HCT116 (cell line): Measurements from ENCODE around the gene BTF3L4. TPM values are rescaled to one million over a fixed set of nuclear protein-coding genes. Genes with fewer than 3 reads are reported as not detected.

ENCODE experiments used
- ATAC-seq: fragments of 200-7000 bp; cut with Tn5 transposase; 2 replicates; pipeline ENCODE4 v1.9.1; 2020; ENCODE audit warnings: mild to moderate bottlenecking, moderate library complexity
- BruUV-seq: library from RNA; stranded (reverse); fragments of 400-500 nt; replicated peaks from 2 replicates; lab custom pipeline; 2021; lab: Mats Ljungman, UMichigan
- CTCF ChIA-PET: fragments of 300-600 bp; sonication (Branson Sonifier 250); formaldehyde crosslinking; loops from one replicate; lab custom pipeline; 2021; ENCODE audit warnings: antibody characterized with exemption; lab: Charles Lee
- POLR2A ChIA-PET: fragments of 300-600, 350-600 bp; sonication (Branson Sonifier 250); formaldehyde crosslinking; loops from one replicate; lab custom pipeline; 2021; ENCODE audit warnings: antibody characterized with exemption; lab: Charles Lee
- RAD21 ChIA-PET, 2 experiments: fragments of 300-600 bp; sonication (Branson Sonifier 250); formaldehyde crosslinking; loops; one replicate each; lab custom pipeline; 2023; ENCODE audit warnings: low total read pairs in 2 of 2; ENCODE audit not compliant: uncharacterized antibody in 2 of 2, unreplicated experiment in 2 of 2, low non-redundant PET in 1 of 2; lab: Charles Lee
- DNase-seq: peaks from one replicate; pipeline ENCODE4 v3.0.0-alpha.2; 2010; ENCODE audit warnings: low read depth, low spot score
- H2AFZ ChIP-seq: fragments of 200-600 bp; shearing (Covaris generic), sonication (generic); 2 replicates; pipeline ENCODE4 v1.6.1; 2017; ENCODE audit warnings: low read depth, mixed run types, mixed read lengths, antibody characterized with exemption, low read length; ENCODE audit not compliant: poor library complexity, severe bottlenecking
- H3K27ac ChIP-seq: 2 replicates; pipeline ENCODE4 v1.5.1; 2012; ENCODE audit warnings: low read depth, low read length
- H3K27me3 ChIP-seq: fragments of 200-600 bp; sonication (generic); 2 replicates; pipeline ENCODE4 v1.6.1; 2016; ENCODE audit warnings: mixed run types, low read length, mixed read lengths; ENCODE audit not compliant: insufficient read depth
- H3K36me3 ChIP-seq, 2 experiments: fragments of 200-500 bp in 1 of 2; fragments of 200-600 bp in 1 of 2; sonication (Bioruptor generic) in 1 of 2; sonication (generic) in 1 of 2; 2 replicates each; pipeline versions ENCODE4 v1.5.1 to v1.6.1; 2014 to 2016; ENCODE audit warnings: low read length in 2 of 2, inconsistent platforms in 1 of 2, mixed read lengths in 1 of 2, mixed run types in 1 of 2; ENCODE audit not compliant: insufficient read depth in 2 of 2, control insufficient read depth in 1 of 2
- H3K4me1 ChIP-seq, 2 experiments: fragments of 200-600 bp in 1 of 2; sonication (generic) in 1 of 2; 2 replicates each; pipeline versions ENCODE4 v1.5.1 to v1.6.1; 2012 to 2017; ENCODE audit warnings: low read length in 2 of 2, inconsistent platforms in 1 of 2, mild to moderate bottlenecking in 1 of 2, mixed read lengths in 1 of 2, mixed run types in 1 of 2, moderate library complexity in 1 of 2; ENCODE audit not compliant: insufficient read depth in 2 of 2, control insufficient read depth in 1 of 2
- H3K4me2 ChIP-seq: fragments of 200-600 bp; sonication (generic); 2 replicates; pipeline ENCODE4 v1.6.1; 2017; ENCODE audit warnings: mixed run types, low read length, mixed read lengths
- H3K4me3 ChIP-seq, 2 experiments: fragments of 200-600 bp in 1 of 2; sonication (generic) in 1 of 2; replicated peaks in 1 of 2; 2 replicates each; pipeline ENCODE4 v1.5.1; 2011 to 2016; ENCODE audit warnings: low read length in 2 of 2, control low read depth in 1 of 2, low read depth in 1 of 2, mild to moderate bottlenecking in 1 of 2, mixed read lengths in 1 of 2, mixed run types in 1 of 2
- H3K79me2 ChIP-seq: fragments of 200-600 bp; sonication (generic); 2 replicates; pipeline ENCODE4 v1.6.1; 2017; ENCODE audit warnings: mild to moderate bottlenecking, mixed run types, low read length, moderate library complexity, mixed read lengths; ENCODE audit not compliant: insufficient read depth
- H3K9ac ChIP-seq: fragments of 200-600 bp; sonication (generic); 2 replicates; pipeline ENCODE4 v1.6.1; 2016; ENCODE audit warnings: low read length, mixed read lengths
- H3K9me2 ChIP-seq: fragments of 200-600 bp; sonication (generic), shearing (Covaris generic); 2 replicates; pipeline ENCODE4 v1.6.1; 2017; ENCODE audit warnings: mixed run types, mild to moderate bottlenecking, moderate library complexity; ENCODE audit not compliant: insufficient read depth
- H3K9me3 ChIP-seq, 2 experiments: fragments of 200-500 bp in 1 of 2; fragments of 200-600 bp in 1 of 2; sonication (Bioruptor generic) in 1 of 2; sonication (generic) in 1 of 2; 2 replicates each; pipeline ENCODE4 v1.6.1; 2014 to 2017; ENCODE audit warnings: low read length in 2 of 2, mixed read lengths in 2 of 2, inconsistent platforms in 1 of 2, low read depth in 1 of 2, mild to moderate bottlenecking in 1 of 2, mixed run types in 1 of 2, moderate library complexity in 1 of 2; ENCODE audit not compliant: control insufficient read depth in 1 of 2, insufficient read depth in 1 of 2
- H4K20me1 ChIP-seq: fragments of 200-600 bp; sonication (generic), shearing (Covaris generic); 2 replicates; pipeline ENCODE4 v1.6.1; 2017; ENCODE audit warnings: mixed run types, mild to moderate bottlenecking, moderate library complexity; ENCODE audit not compliant: insufficient read depth
- CBX3 ChIP-seq: IDR thresholded peaks from 2 replicates; pipeline ENCODE4 v1.6.1; 2012; ENCODE audit warnings: low read depth
- CEBPB ChIP-seq: IDR thresholded peaks from 2 replicates; pipeline ENCODE4 v1.6.1; 2012; ENCODE audit warnings: low read depth
- EZH2 ChIP-seq: fragments of 200-600 bp; sonication (generic); IDR thresholded peaks from 2 replicates; pipeline ENCODE4 v1.6.1; 2017; ENCODE audit warnings: antibody characterized with exemption, mixed run types
- EZH2phosphoT487 ChIP-seq: fragments of 200-600 bp; IDR thresholded peaks from 2 replicates; pipeline ENCODE4 v1.6.1; 2018; ENCODE audit warnings: antibody characterized with exemption, borderline replicate concordance
- MAX ChIP-seq: IDR thresholded peaks from 2 replicates; pipeline ENCODE4 v1.6.1; 2012
- RAD21 ChIP-seq: IDR thresholded peaks from 2 replicates; pipeline ENCODE4 v1.6.1; 2012; ENCODE audit warnings: low read depth, mild to moderate bottlenecking
- SIN3A ChIP-seq: IDR thresholded peaks from 2 replicates; pipeline ENCODE4 v1.6.1; 2012; ENCODE audit warnings: low read depth
- SRF ChIP-seq: IDR thresholded peaks from 2 replicates; pipeline ENCODE4 v1.6.1; 2012; ENCODE audit warnings: low read depth
- TCF7L2 ChIP-seq: IDR thresholded peaks from 2 replicates; pipeline ENCODE4 v1.7.0; 2011; ENCODE audit warnings: borderline replicate concordance, inconsistent platforms; ENCODE audit not compliant: insufficient read depth, insufficient read length; ENCODE audit errors: extremely low read depth
- YY1 ChIP-seq: IDR thresholded peaks from 2 replicates; pipeline ENCODE4 v1.6.1; 2011; ENCODE audit warnings: low read length, low read depth, moderate library complexity, mild to moderate bottlenecking; ENCODE audit not compliant: insufficient replicate concordance; ENCODE audit errors: extremely low read depth
- ZNF274 ChIP-seq: fragments of 200-500 bp; sonication (Bioruptor generic); IDR thresholded peaks from 2 replicates; pipeline ENCODE4 v1.6.1; 2014; ENCODE audit warnings: mild to moderate bottlenecking, low read depth, low read length, inconsistent platforms
- intact Hi-C: fragments of 100-400 bp; cut with micrococcal nuclease; formaldehyde crosslinking; loops from 2 replicates; pipeline ENCODE4 v1.10.0; 2022
- total RNA-seq: library from RNA; stranded (reverse); gene quantifications from one replicate; pipeline ENCODE4 v1.2.1, GENCODE V29; 2021; ENCODE audit not compliant: unreplicated experiment

BTF3L4 gene
- total RNA-seq, 1 experiment from 2014 or later = 56.6 TPM

GRCh38 chr1:52057255-52057654 lies 1.2 kb downstream of the BTF3L4 start:
- Histone ChIP-seq H3K27ac (no peak overlapping the region; the same call in 1 of the 2 replicates), H3K9ac (peak overlapping the region; percentile 92), H3K27me3 (no peaks in the 10 kb centered on the region), H3K9me3 (no peaks in the 10 kb centered on the region), H3K4me2 (peak overlapping the region; percentile 87), H4K20me1 (no peaks in the 10 kb centered on the region), H3K79me2 (peaks cover 78% of the 10 kb centered on the region), H3K9me2 (no peaks in the 10 kb centered on the region), H3K36me3 (peaks cover 10 to 21% of the 10 kb centered on the region in 2 experiments; a peak in 2 of 4 replicates), H2AFZ (no peak overlapping the region), H3K4me3 (peak overlapping the region; percentile 69 to 96), H3K4me1 (peaks cover 10 to 31% of the 10 kb centered on the region in 2 experiments)
- ChIA-PET POLR2A (no interaction called here), RAD21 (no interaction called here), CTCF (no interaction called here)
- intact Hi-C loops = no loop called here
- ATAC-seq = no peak
- no peak for TF ChIP-seq CBX3
- no peak for TF ChIP-seq CEBPB
- TF ChIP-seq RAD21 = no peak
- BruUV-seq = TSS peak; percentile 59
- DNase-seq = no peak

- RAD21 ChIA-PET = no interaction called here
- Histone ChIP-seq H3K4me3 (peak overlapping the region in 1 of 2 experiments; percentile 96; a peak in 2 of 4 replicates), H3K27me3 (no peaks in the 10 kb centered on the region), H3K4me1 (peaks cover 10 to 31% of the 10 kb centered on the region in 2 experiments), H3K9me2 (no peaks in the 10 kb centered on the region), H4K20me1 (no peaks in the 10 kb centered on the region), H3K4me2 (peak overlapping the region; percentile 87), H3K79me2 (peaks cover 78% of the 10 kb centered on the region), H3K27ac (no peak overlapping the region), H3K9ac (peak overlapping the region; percentile 92; the same call in 1 of the 2 replicates), H2AFZ (no peak overlapping the region), H3K36me3 (peaks cover 10 to 21% of the 10 kb centered on the region in 2 experiments; a peak in 2 of 4 replicates), H3K9me3 (no peaks in the 10 kb centered on the region)
- CTCF ChIA-PET = no interaction called here
- POLR2A ChIA-PET = no interaction called here
- no peak for DNase-seq
- no TSS peak for BruUV-seq
- no peak for TF ChIP-seq YY1
- no peak for TF ChIP-seq ZNF274
- TF ChIP-seq RAD21 = no peak
- TF ChIP-seq CBX3 = no peak
- no peak for TF ChIP-seq SRF
- no peak for TF ChIP-seq TCF7L2
- TF ChIP-seq MAX = no peak
- TF ChIP-seq EZH2phosphoT487 = no peak
- TF ChIP-seq EZH2 = no peak
- TF ChIP-seq SIN3A = no peak
- no peak for ATAC-seq
- intact Hi-C loops = no loop called here
Measured at GRCh38 chr1:52057876-52058415, 1.9 kb downstream of the BTF3L4 start.
